ENCODE measurements around the gene TIAM2.

TIAM2 gene

DNA sequence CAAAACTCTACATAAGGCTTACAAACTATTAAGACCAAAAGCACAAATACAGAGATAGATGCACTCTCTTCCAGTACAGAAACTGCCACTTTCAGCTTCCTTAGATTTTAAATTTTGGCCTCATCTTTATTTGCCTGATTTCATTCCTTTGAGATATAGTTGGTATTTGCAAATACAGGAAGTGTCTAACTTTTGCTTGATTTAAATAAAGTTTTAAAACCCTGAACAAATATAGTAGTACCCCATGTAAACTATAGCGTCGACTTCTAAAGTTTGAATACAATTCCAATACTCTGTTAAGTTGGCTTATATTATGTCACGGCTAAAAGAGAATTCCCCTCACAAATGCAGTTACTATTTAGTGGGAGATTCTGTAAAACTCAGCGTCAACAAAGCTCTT lies 267.5 kb downstream of the TIAM2 start:
- no peaks in the 10 kb centered on the region for H3K9me2 ChIP-seq (replicated peaks; ENCODE audit: insufficient read depth, low read length)
- H3K4me2 ChIP-seq (ENCODE audit: low read depth, low read length): no peak overlapping the region
- H3K4me3 ChIP-seq (ENCODE audit: low read length): no peak overlapping the region
- H4K20me1 ChIP-seq (ENCODE audit: insufficient read depth, low read length): no peaks in the 10 kb centered on the region
- H3K27me3 ChIP-seq (replicated peaks; ENCODE audit: insufficient read depth, low read length): no peaks in the 10 kb centered on the region
- H3K36me3 ChIP-seq (replicated peaks; ENCODE audit: insufficient read depth, low read length): no peaks in the 10 kb centered on the region
- H3K27ac ChIP-seq (ENCODE audit: low read length): no peak overlapping the region
- no peak for DNase-seq
- H2AFZ ChIP-seq (ENCODE audit: low read length): no peak overlapping the region
- H3K9me3 ChIP-seq (replicated peaks; ENCODE audit: insufficient read depth, low read length): no peaks in the 10 kb centered on the region
- H3K9ac ChIP-seq (ENCODE audit: low read length): no peak overlapping the region
- no peak for TF ChIP-seq CTCF (IDR thresholded peaks at IDR 0.05; ENCODE audit: low read length)
- no peak for TF ChIP-seq EZH2phosphoT487 (IDR thresholded peaks at IDR 0.05; ENCODE audit: low read length)
- no peak for TF ChIP-seq EZH2 (optimal IDR thresholded peaks at IDR 0.05; ENCODE audit: low read depth, low read length)
- no peaks in the 10 kb centered on the region for H3K79me2 ChIP-seq (ENCODE audit: low read length)
- peaks cover 7% of the 10 kb centered on the region for H3K4me1 ChIP-seq (ENCODE audit: low read length)
- H3F3A ChIP-seq (ENCODE audit: insufficient read depth, low read length): peaks cover 6% of the 10 kb centered on the region; the same call in 1 of the 2 replicates

GRCh38 chr6:155263373-155264063 lies 268.4 kb downstream of the TIAM2 start, which contains the start of gene CLDN20:
TSS of gene CLDN20 (plus strand) at chr6:155264013. CDS start at chr6:155275720, 11,707 bp downstream.
- no peak within 1 kb of the TSS for H3K27ac ChIP-seq (ENCODE audit: low read length)
- no peak for TF ChIP-seq EZH2phosphoT487 (IDR thresholded peaks at IDR 0.05; ENCODE audit: low read length)
- TF ChIP-seq CTCF (IDR thresholded peaks at IDR 0.05; ENCODE audit: low read length): no peak

DNA sequence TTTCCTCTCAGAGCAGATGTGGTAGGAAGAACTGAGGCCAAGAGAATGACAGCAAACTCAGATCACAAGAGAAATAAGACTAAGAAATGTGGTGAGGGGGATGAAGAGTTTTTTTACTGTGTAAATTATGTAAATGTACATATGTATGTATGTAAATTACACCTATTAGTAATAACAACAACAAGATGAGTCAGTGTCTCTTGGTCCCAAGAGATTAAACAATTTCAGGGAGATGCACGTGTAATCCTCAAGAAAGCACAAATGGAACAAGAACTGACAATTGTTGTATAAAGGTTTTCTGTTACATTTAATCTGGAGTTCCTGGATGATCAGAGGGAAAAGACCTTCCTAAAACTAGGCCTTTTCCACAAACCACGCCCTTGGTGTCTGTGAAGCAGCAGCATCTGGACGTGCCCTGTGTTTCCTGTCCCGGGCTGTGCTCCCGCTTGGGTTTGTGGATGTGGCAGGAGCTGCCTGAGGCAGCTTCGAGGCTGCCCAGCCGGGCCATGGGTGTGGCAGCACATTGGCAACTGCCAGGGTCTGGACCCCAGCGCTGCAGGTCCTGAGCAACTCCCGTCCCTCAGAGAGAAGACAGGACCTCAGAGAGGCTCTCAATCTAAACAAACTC lies 269.7 kb downstream of the TIAM2 start:
- Histone ChIP-seq H3K27ac (ENCODE audit: low read length) (no peak overlapping the region), H3F3A (ENCODE audit: insufficient read depth, low read length) (peaks cover 6% of the 10 kb centered on the region; the same call in 1 of the 2 replicates), H3K4me2 (ENCODE audit: low read depth, low read length) (no peak overlapping the region)

More at GRCh38 chr6:155263373-155264063, 268.4 kb downstream of the TIAM2 start, which contains the start of gene CLDN20:
- H3K4me3 ChIP-seq (ENCODE audit: low read length): no peak within 1 kb of the TSS
- H3K9ac ChIP-seq (ENCODE audit: low read length): no peak within 1 kb of the TSS
- H3K9me2 ChIP-seq (replicated peaks; ENCODE audit: insufficient read depth, low read length): no peaks in the 10 kb centered on the region
- no peaks in the 10 kb centered on the region for H3K79me2 ChIP-seq (ENCODE audit: low read length)
- peaks cover 6% of the 10 kb centered on the region; the same call in 1 of the 2 replicates for H3F3A ChIP-seq (ENCODE audit: insufficient read depth, low read length)
- peaks cover 7% of the 10 kb centered on the region for H3K4me1 ChIP-seq (ENCODE audit: low read length)
- no peaks in the 10 kb centered on the region for H4K20me1 ChIP-seq (ENCODE audit: insufficient read depth, low read length)
- no peak for DNase-seq
- no peaks in the 10 kb centered on the region for H3K36me3 ChIP-seq (replicated peaks; ENCODE audit: insufficient read depth, low read length)
- no peaks in the 10 kb centered on the region for H3K27me3 ChIP-seq (replicated peaks; ENCODE audit: insufficient read depth, low read length)
- no peak within 1 kb of the TSS for H3K4me2 ChIP-seq (ENCODE audit: low read depth, low read length)
- no peak within 1 kb of the TSS for H2AFZ ChIP-seq (ENCODE audit: low read length)
- no peaks in the 10 kb centered on the region for H3K9me3 ChIP-seq (replicated peaks; ENCODE audit: insufficient read depth, low read length)

More for the DNA sequence above, 269.7 kb downstream of the TIAM2 start:
- Histone ChIP-seq H3K9me3 (replicated peaks; ENCODE audit: insufficient read depth, low read length) (no peaks in the 10 kb centered on the region), H2AFZ (ENCODE audit: low read length) (no peak overlapping the region), H3K27me3 (replicated peaks; ENCODE audit: insufficient read depth, low read length) (no peaks in the 10 kb centered on the region), H3K4me3 (ENCODE audit: low read length) (no peak overlapping the region), H3K4me1 (ENCODE audit: low read length) (peaks cover 7% of the 10 kb centered on the region), H4K20me1 (ENCODE audit: insufficient read depth, low read length) (no peaks in the 10 kb centered on the region), H3K79me2 (ENCODE audit: low read length) (no peaks in the 10 kb centered on the region), H3K36me3 (replicated peaks; ENCODE audit: insufficient read depth, low read length) (no peaks in the 10 kb centered on the region), H3K9ac (ENCODE audit: low read length) (no peak overlapping the region), H3K9me2 (replicated peaks; ENCODE audit: insufficient read depth, low read length) (no peaks in the 10 kb centered on the region)
- no peak for DNase-seq
- TF ChIP-seq EZH2phosphoT487 (IDR thresholded peaks at IDR 0.05; ENCODE audit: low read length) (no peak), CTCF (IDR thresholded peaks at IDR 0.05; ENCODE audit: low read length) (no peak), EZH2 (optimal IDR thresholded peaks at IDR 0.05; ENCODE audit: low read depth, low read length) (no peak)

Data from MM.1S (cell line).